CD4-positive, alpha-beta T cell treated with Interleukin-17A for 4 hours (primary cell): ENCODE measurements around the gene KRTAP4-11.
"Not testable (repeated sequence)": the region's sequence is repeated elsewhere in the genome, so short reads cannot be mapped to it uniquely, and the experiment has no call there.

Experiments used
- DNase-seq: peaks from one replicate; pipeline ENCODE4 v3.0.0-alpha.2; 2020; ENCODE audit warnings: mixed read lengths

Gene KRTAP4-11

GRCh38 chr17:41117846-41118386, at the start of gene KRTAP4-11:
KRTAP4-11 (minus strand) TSS chr17:41118373; CDS start chr17:41118315, 58 bp downstream.
- DNase-seq, result not testable (repeated sequence)

- DNase-seq, result no peak
Observed at GRCh38 chr17:41167561-41167960, 49.4 kb upstream of the KRTAP4-11 start.

GRCh38 chr17:41163828-41164227, 45.7 kb upstream of the KRTAP4-11 start:
- no peak for DNase-seq

- DNase-seq, result no peak
Observed at GRCh38 chr17:41160648-41161047, 42.5 kb upstream of the KRTAP4-11 start, which contains the start of gene KRTAP4-4. KRTAP4-4 (minus strand) TSS chr17:41160748; CDS start chr17:41160691, 57 bp downstream.

GRCh38 chr17:41160190-41160589, 42.0 kb upstream of the KRTAP4-11 start:
- DNase-seq, result not testable (repeated sequence)

- no peak for DNase-seq
Observed at GRCh38 chr17:41153856-41154255, 35.7 kb upstream of the KRTAP4-11 start.

GRCh38 chr17:41151525-41151924, 33.4 kb upstream of the KRTAP4-11 start:
- no peak for DNase-seq

- no peak for DNase-seq
Observed at GRCh38 chr17:41150026-41150425, 31.9 kb upstream of the KRTAP4-11 start.

GRCh38 chr17:41149652-41149985, 31.4 kb upstream of the KRTAP4-11 start, which contains the start of gene KRTAP4-5:
KRTAP4-5 (minus strand) TSS chr17:41149825; CDS start chr17:41149767, 58 bp downstream.
- DNase-seq, result no peak

GRCh38 chr17:41148971-41149651, 30.9 kb upstream of the KRTAP4-11 start:
- not testable (repeated sequence) for DNase-seq

- no peak for DNase-seq
Observed at GRCh38 chr17:41147531-41148204, 29.5 kb upstream of the KRTAP4-11 start.

GRCh38 chr17:41145261-41145660, 27.1 kb upstream of the KRTAP4-11 start:
- DNase-seq, result no peak

GRCh38 chr17:41144846-41145245, 26.7 kb upstream of the KRTAP4-11 start:
- DNase-seq, result no peak

GRCh38 chr17:41141361-41141760, 23.2 kb upstream of the KRTAP4-11 start:
- DNase-seq, result no peak

GRCh38 chr17:41140360-41141131, 22.4 kb upstream of the KRTAP4-11 start, which contains the start of gene KRTAP4-6:
KRTAP4-6 (minus strand) TSS chr17:41140544; CDS start chr17:41140487, 57 bp downstream.
- DNase-seq, result no peak

- not testable (repeated sequence) for DNase-seq
Observed at GRCh38 chr17:41139865-41140264, 21.7 kb upstream of the KRTAP4-11 start.

GRCh38 chr17:41133880-41134735, 15.9 kb upstream of the KRTAP4-11 start:
- peak; percentile 20 for DNase-seq

GRCh38 chr17:41131979-41132378, 13.8 kb upstream of the KRTAP4-11 start:
- no peak for DNase-seq

- DNase-seq, result no peak
Observed at GRCh38 chr17:41127371-41127770, 9.2 kb upstream of the KRTAP4-11 start.

GRCh38 chr17:41126412-41126811, 8.2 kb upstream of the KRTAP4-11 start:
- DNase-seq, result no peak

- no peak for DNase-seq
Observed at GRCh38 chr17:41125064-41125463, 6.9 kb upstream of the KRTAP4-11 start.

- not testable (repeated sequence) for DNase-seq
Observed at GRCh38 chr17:41123991-41124371, 5.8 kb upstream of the KRTAP4-11 start, which contains the start of gene KRTAP4-12. KRTAP4-12 (minus strand) TSS chr17:41124182; CDS start chr17:41124122, 60 bp downstream.
